Sigmoid colon (tissue), 4 donors: ENCODE results near the gene ASPSCR1.

ENCODE experiments used
- EP300 ChIP-seq, 4 donors: sonication (generic); formaldehyde crosslinking; IDR thresholded peaks; one replicate each; pipeline ENCODE4 v1.6.1; 2017; ENCODE audit warnings: antibody characterized with exemption in 4 of 4
- TF ChIP-seq, protein P1 (sequence below), 4 experiments: fragments of 450-650 bp in 3 of 4; fragments of 200-600 bp in 1 of 4; IDR thresholded peaks; one replicate each; pipeline ENCODE4 v1.5.1; 2016 to 2019; ENCODE audit warnings: antibody characterized with exemption in 4 of 4, mild to moderate bottlenecking in 3 of 4, moderate library complexity in 2 of 4

DNA sequence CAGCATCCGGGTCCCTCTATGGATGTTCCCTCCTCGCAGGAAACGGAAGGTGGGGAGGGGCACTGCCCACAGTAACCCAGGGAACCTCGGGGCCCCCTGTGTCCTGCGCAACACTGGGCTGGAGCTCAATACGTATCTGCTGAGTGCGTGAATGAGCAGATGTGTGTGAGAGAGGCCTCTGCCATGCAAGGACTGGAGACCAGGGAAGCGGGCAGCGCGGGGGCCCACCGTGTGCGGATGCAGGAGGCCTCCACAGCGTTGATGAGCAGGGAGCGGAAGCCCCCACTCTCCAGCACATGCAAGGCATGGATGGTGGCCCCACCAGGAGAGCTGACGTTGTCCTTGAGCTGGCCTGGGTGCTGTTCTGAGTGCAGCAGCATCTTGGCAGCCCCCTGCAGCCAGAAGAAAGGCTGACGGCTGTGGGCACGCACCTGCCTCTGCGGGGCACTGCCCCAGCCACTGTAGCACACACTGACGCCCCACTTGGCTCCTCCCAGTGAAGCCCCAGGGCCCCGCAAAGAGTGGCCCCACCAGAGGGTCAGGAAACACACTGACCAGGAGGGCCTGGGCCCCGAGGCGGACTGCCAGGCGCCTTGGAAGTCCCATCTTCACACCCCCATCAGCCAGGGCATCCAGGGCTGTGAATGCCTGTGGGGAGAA is 43.2 kb upstream of the ASPSCR1 start:
- TF ChIP-seq, protein P1, sequence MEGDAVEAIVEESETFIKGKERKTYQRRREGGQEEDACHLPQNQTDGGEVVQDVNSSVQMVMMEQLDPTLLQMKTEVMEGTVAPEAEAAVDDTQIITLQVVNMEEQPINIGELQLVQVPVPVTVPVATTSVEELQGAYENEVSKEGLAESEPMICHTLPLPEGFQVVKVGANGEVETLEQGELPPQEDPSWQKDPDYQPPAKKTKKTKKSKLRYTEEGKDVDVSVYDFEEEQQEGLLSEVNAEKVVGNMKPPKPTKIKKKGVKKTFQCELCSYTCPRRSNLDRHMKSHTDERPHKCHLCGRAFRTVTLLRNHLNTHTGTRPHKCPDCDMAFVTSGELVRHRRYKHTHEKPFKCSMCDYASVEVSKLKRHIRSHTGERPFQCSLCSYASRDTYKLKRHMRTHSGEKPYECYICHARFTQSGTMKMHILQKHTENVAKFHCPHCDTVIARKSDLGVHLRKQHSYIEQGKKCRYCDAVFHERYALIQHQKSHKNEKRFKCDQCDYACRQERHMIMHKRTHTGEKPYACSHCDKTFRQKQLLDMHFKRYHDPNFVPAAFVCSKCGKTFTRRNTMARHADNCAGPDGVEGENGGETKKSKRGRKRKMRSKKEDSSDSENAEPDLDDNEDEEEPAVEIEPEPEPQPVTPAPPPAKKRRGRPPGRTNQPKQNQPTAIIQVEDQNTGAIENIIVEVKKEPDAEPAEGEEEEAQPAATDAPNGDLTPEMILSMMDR (IDR thresholded peaks at IDR 0.05) = no peak
- no peak for TF ChIP-seq EP300 (IDR thresholded peaks at IDR 0.05)
